ENCODE measurements around the gene PSME2.

The PSME2 gene

DNA sequence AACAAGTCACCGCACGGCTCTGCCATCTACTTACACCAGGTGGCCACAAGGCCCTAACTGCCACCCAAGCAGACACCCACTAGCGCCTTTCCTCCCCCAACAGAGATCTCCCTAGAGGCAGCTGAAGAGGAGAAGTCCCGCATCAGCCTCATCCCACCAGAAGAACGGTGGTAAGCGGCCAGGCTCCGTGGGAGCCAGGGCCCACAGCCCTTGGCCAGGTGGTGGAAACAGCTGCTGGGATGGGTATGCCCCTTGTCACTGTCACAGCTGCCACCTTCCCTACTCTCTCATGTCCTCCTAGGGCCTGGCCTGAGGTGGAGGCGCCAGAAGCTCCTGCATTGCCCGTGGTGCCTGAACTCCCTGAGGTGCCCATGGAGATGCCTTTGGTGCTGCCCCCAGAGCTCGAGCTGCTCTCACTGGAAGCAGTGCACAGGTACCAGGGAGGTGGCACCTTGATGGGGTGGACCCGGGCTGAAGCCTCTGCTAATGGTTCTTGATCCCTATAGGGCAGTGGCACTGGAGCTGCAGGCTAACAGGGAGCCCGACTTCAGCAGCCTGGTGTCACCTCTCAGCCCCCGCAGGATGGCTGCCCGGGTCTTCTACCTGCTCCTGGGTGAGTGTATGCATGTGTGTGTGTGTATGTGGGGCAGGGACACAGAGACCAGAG is 33.0 kb upstream of the PSME2 start:
- peak; percentile 43 for DNase-seq

DNA sequence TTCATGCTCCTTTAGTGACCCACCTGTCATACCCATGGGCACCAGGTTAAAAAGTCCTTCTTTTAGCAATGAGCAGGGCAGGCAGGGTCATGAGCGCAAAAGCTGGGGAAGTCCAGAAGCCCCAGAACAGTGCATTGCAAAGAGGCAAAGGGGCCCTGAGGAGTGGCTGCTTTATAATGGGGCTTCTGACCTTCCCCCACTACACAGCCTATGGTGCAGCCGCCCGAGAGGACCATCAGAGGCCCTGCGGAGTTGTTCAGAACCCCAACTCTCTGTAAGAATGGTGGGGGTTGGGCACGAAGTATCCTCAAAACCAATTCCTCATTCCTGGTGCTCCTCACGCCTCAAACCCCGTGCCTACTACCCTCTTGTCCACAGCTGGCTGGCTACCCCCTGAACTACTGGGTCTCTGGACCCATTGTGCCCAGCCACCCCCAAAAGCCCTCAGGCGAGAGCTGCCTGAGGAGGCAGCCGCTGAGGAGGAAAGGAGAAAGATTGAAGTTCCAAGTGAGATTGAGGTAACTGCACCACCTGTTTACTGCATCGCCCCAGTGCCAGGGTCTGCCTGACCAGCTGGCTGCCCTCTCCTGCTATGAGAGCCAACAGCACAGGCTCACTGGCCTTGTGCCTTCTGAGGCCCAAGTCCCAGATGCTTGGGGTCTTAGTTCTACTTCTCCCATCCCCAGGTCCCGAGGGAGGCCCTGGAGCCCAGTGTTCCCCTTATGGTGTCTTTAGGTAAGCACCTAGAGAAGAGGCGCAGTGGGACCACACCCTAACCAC is 32.2 kb upstream of the PSME2 start:
- DNase-seq = no peak

DNA sequence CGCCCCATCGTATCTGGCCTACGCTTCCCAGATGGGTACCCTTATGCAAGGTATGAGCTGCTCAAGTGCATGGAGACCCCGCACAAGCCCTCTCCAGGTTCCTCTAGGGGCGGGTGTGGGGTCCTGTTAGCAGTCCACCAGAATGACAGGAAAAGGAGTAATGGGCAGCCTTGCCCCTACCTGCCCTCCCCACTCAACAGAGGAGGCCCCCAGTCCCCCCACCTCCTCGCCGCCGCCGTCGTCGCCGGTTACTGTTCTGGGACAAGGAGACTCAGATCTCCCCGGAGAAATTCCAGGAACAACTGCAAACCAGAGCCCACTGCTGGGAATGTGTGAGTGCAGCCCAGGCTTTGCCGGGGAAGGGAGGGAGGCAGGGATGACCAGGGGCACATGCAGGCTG is 31.5 kb upstream of the PSME2 start:
- DNase-seq = no peak

DNA sequence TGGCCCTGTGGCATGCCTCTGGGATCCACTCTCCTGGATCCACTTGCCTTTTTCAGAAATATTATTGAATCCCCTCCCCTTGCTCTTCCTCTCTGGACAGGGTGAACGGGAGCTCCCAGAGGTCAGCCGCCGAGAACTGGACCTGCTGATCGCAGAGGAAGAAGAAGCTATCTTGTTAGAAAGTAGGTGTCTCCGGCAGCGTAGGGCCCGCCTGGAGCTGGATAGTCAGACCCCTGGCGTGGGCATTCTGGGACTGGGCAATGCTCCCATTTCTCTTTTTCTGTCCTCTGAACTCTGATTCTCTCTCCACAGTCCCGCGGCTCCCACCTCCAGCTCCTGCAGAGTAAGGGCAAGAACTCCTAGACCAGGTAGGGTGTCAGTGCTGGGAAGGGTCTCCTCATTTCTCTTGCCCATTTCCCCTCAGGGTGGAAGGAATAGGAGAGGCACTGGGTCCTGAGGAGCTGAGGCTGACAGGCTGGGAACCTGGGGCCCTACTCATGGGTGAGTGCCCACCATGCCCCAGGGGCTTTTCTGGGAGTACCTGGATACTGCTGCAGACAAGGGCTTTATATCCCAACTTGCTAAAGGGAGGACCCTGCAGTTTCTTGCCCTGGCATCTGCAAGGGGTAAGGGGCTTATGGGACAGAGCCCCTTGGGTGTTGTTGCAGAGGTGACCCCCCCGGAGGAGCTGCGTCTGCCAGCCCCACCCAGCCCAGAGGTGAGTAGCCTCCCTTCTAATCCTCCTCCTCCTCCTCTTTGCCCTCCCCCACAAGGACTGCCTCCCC is 30.8 kb upstream of the PSME2 start:
- DNase-seq = no peak

DNA sequence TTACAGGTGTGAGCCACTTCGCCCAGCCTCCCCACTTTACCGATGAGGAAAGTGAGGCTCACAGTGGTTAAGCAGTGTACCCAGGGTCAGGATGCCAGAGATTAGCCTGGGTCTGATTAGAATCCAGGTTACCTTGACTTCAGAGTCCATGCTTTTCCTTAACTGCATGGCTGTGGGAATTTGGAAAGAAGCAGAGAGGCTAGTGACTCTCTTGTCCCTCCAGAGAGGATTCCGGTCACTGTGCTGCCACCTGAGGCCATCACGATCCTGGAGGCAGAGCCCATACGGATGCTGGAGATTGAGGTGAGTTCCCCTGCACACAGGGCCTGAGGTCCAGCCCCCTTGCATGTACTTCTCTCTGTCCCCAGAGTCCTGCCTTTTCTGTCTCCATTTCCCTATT is 30.2 kb upstream of the PSME2 start:
- no peak for DNase-seq

DNA sequence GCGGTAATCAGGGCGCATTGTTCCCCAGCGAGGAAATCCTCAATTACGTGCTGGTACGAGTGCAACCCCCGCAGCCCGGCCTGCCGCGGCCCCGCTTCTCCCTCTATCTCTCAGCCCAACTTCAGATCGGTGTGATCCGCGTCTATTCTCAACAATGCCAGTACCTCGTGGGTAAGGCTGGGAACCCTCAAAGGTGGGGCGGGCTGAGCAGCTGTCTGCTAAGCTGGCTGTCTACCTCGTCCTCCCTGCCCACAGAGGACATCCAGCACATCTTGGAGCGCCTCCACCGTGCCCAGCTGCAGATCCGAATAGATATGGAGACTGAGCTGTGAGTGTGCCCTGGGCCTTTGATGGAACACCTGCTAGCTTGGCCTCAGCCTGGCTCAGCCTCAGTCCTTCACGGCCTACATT is 26.5 kb upstream of the PSME2 start:
- DNase-seq = peak; percentile 60

DNA sequence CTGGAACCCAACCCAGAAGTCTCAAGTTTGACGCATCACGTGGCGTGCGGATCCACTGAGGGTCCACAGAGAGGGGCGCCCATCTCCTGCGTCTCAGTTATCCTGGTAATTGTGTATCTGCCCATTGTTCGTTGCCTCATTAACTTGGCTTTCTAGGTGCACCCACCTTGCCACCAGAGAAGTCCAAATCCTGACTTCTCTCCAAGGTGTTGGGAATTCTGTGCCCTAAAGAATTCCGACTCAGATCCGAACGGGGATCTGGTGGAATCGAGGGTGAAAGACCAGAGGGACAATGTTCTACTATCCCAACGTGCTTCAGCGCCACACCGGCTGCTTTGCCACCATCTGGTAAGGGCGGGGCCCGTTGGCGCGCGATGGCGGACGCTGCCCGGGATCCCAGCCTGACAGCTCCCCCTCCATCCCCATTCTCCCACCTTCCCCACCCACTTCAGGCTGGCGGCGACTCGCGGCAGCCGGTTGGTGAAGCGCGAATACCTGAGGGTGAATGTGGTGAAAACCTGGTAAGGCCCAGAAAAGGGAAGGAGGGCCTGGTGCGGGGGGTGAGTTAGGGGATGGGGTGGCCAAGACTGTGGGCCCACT is 26.0 kb upstream of the PSME2 start:
- DNase-seq = peak; percentile 76

DNA sequence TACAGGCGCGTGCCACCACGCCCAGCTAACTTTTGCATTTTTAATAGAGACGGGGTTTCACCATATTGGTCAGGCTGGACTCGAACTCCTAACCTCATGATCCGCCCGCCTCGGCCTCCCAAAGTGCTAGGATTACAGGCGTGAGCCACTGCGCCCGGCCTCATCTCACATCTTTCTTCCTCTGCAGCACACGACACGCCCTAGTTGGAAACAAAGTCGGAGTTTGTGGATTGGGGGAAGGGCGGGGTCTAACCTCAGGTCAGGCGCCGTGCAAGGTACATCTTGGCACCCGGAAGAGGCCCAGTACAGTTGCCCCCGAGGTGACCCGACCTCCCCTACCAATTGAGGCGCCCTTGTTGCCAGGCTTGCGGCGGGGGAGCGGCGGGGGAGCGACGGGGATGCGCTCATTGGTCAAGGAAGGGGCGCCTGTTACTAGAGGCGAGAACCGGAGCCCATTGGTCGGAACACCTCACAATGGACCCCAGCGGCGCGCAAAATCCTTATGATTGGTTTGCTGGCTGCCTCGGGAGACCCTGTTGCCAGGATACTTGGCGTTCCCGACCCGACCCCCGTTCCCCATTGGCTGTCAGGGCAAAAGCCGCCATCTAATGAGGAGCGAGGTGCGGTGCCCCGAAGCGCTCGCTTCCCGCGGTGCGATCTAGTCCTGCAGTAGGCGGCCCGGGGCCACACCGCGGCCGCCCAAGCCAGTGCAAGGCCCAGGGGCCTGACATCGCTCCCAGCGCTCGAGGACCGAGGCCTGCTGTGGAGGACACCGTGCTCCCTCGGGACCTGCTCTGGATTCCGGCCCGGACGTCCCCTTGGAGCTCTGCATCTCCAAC is 25.2 kb upstream of the PSME2 start, which contains the start of gene REC8:
REC8 (plus strand) TSS at position 659 of the 839 bp plus-strand sequence. CDS start 473 bp downstream, outside the sequence.
- DNase-seq = peak; percentile 100

DNA sequence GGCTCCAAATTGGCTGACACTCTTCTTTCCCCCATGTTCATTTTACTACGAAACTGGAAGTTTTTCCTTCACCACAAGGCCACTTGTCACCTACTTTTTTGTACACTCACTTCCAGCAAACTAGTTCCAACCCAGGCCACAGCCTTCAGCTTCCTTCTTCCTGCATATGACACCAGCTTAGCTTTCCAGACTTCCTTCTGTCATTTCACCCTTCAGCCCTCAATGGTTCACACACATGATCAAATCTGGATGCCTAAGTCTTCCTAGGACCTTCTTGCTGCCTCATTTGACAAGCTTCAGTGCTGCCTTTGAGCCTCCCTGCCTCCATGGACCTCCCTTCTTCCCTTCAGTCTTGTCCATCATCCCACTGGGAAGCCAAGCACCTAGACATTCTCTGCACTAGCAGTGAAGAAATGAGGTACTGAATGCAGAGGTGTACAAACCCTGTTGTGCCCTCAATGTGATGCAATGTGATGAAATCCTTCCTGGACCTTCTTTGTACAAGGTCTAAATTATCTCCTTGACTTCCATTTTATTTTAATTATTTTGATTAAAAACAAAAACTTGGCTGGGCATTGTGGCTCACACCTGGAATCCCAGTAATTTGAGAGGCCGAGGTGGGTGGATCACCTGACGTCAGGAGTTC is 21.2 kb upstream of the PSME2 start:
- no peak for DNase-seq

DNA sequence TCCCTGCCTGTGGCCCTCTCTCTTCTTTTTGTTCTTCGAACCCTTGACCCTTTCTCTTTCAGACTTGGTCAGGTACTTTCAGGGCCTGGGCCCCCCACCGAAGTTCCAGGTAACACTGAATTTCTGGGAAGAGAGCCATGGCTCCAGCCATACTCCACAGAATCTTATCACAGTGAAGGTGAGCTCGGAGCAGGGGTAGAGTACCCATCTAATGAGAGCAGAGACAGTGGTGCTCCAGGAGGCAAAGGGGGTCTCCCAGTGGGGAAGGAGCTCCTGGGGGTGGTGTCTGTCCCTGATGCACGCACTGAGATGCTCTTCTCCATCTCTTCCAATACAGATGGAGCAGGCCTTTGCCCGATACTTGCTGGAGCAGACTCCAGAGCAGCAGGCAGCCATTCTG is 19.4 kb upstream of the PSME2 start:
- DNase-seq = no peak

DNA sequence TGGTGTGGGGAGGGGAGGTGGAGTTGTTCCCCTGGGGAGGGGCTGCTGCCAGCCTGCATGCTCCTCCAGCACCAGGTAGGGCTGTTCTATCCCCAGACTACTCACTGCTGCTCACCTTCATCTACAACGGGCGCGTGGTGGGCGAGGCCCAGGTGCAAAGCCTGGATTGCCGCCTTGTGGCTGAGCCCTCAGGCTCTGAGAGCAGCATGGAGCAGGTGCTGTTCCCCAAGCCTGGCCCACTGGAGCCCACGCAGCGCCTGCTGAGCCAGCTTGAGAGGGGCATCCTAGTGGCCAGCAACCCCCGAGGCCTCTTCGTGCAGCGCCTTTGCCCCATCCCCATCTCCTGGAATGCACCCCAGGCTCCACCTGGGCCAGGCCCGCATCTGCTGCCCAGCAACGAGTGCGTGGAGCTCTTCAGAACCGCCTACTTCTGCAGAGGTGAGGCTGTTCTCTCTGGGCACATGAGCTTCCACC is 18.1 kb upstream of the PSME2 start:
- no peak for DNase-seq

DNA sequence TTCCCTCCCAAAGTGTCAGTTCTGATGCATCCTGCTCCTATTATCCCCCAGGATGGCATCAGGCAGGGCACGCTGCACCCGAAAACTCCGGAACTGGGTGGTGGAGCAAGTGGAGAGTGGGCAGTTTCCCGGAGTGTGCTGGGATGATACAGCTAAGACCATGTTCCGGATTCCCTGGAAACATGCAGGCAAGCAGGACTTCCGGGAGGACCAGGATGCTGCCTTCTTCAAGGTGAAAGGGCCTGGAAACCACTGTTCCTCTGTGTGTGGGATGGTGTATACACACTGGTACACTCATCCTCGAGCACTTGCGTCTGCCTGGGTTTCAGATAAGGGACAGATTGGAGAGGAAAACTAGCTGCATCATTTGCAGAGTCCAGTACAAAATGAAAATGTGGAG is 15.7 kb upstream of the PSME2 start:
- no peak for DNase-seq

DNA sequence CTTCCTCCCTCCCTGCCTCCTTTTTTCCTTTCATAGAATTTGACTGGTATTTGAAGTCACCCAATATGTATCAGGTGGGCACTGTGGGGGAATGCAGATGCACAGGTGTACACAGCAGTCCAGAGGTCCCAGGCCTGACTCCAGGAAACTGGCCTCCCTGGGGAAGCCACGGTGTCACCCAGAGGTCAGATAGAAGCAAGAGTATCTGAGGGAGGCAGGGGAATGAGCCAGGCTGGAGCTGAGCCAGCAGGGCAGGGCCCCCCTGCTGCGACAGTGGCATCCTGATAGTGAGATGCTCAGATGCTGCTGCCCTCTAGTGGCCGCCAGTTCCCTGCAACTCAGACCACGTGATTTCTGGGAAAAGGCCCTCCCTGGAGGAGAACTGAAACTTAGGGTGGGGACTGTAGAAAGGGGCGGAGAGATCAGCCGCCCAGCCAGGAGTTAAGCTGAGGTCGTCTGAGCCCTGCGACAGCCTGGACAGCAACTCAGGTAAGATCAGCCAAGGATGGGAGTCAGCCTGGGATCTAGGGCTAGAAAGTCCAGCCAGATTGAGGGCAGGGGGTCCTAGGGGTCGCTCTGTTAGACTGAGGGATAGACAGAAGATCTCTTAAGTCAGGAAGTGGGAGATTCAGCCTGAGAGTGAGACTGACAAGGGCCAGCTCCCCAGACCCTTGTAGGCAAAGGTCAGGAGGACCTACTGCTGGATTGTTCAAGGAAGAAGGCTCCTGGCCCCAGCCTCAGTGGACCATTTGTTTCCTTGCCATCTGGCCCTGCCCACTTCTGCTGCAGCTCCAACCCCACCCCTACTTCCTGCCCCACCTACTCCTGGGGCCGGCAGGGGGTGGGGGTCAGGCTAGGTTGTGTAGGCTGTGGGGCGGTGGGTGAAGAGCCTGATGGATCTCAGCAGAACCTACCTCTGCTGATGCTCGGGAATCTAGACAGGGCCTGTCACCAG is 14.7 kb upstream of the PSME2 start, which contains the start of gene IRF9:
IRF9 (plus strand) TSS at position 416 of the 955 bp plus-strand sequence. CDS start 880 bp downstream, outside the sequence.
- peak; percentile 95 for DNase-seq

DNA sequence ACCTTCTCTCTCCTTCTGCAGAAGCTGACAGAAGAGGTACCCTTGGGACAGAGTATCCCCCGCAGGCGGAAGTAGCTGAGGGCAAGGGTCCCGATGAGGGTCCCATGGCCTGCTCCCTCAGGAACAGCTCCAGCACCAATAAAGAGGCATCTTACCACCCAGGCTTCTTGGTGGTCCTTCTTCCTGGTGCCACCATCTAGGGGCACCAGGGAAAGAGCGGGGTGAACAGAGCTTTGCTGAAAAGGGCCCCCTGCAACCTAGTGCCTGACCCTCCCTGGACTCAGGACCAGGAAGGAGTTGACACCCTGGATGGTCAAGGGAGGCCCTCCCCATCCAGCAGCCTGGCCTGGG is 14.1 kb upstream of the PSME2 start:
- no peak for DNase-seq

DNA sequence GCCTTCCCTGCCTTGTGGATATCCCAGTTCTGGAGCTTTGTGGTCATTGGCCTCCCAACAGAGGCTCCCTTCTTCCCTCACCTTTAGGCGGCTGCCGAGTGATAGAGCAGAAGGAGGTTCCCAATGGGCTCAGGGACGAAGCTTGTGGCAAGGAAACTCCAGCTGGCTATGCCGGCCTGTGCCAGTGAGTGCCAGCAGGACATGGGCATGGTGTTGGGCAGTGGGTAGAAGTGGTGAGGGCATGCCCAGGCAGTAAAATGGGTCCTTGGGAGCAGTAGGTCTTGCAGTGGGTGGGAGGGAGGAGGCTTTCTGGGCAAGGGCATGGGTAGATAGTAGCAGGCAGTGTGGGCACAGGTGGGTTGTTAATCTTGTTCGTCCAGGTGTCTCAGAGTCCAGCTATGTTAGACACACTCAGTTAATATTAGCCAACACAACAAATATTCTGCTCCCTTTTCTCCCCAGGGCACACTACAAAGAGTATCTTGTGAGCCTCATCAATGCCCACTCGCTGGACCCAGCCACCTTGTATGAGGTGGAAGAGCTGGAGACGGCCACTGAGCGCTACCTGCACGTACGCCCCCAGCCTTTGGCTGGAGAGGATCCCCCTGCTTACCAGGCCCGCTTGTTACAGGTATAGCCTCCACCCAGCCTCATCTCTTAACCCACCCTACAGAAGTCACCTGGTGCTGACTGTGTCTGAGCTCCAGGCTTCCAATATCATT is 13.5 kb upstream of the PSME2 start:
- DNase-seq = no peak

DNA sequence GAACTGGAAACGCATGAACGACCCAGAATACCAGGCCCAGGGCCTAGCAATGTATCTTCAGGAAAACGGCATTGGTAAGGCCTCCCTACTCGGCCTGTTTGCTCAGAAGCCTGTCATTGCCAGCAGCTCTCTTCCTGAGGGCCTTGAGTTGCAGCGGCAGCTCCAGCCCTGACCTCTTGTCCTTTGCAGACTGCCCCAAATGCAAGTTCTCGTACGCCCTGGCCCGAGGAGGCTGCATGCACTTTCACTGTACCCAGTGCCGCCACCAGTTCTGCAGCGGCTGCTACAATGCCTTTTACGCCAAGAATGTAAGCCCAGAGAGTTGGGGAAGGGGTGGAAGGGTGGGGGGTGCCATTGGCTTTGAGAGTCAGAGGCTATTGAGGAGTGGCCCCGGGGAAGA is 10.9 kb upstream of the PSME2 start:
- DNase-seq = no peak

DNA sequence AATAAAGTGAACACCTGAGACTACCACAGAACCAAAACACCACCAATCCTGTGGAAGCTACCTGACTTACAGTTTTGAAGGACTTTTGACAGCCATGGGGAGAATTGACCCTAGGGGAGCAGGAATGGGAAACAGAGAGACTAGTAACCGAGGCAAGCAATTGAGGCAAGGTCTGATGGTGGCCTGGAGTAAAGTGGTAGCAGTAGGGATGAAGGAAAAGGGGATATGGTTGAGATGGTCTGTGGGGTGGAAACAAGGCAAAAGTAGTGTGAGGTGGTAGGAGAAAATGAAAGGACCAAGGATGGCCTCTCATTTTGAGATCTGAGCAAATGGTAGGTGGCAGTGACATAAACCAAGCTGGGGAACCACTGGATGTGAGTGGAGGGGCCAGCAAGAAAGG is 10.4 kb upstream of the PSME2 start:
- DNase-seq = no peak

DNA sequence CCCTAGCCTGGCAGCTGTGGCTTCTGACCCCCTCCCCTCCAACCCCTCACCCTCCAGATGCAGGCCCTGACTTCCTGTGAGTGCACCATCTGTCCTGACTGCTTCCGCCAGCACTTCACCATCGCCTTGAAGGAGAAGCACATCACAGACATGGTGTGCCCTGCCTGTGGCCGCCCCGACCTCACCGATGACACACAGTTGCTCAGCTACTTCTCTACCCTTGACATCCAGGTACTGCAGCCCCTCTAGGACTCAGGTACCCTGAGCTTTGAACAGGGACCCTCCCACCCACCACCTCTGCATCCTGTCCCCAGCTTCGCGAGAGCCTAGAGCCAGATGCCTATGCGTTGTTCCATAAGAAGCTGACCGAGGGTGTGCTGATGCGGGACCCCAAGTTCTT is 8.7 kb upstream of the PSME2 start:
- DNase-seq = no peak

DNA sequence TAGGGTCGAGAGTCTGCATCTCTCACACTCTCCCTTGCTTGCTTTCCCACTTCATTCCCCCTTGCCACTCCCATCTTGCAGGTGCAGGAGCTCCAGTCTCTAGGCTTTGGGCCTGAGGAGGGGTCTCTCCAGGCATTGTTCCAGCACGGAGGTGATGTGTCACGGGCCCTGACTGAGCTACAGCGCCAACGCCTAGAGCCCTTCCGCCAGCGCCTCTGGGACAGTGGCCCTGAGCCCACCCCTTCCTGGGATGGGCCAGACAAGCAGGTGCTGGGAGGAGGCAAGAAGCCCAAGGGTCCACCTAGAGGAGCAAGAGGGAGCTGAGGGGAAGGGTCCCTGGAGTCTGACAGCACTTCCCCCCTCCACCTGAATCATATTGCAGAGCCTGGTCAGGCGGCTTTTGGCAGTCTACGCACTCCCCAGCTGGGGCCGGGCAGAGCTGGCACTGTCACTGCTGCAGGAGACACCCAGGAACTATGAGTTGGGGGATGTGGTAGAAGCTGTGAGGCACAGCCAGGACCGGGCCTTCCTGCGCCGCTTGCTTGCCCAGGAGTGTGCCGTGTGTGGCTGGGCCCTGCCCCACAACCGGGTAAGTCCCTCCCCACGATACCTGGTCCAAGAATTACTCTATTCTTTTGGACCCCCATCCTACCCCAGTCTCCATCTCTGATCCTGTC is 5.1 kb upstream of the PSME2 start:
- no peak for DNase-seq

Data from NCI-H69 (cell line).